NCI-H2171 treated with DMSO at 0.1 percent for 48 hours (cell line): Measurements from ENCODE around the gene PEBP1.
"Not testable (repeated sequence)": the region's sequence is repeated elsewhere in the genome, so short reads cannot be mapped to it uniquely, and the experiment has no call there.

ENCODE experiments used
- DNase-seq: peaks from one replicate; lab custom pipeline; 2025; lab: John Stamatoyannopoulos, UW

The PEBP1 gene

GRCh38 chr12:118135788-118136558 lies at the start of gene PEBP1:
Gene PEBP1, plus strand, starts transcription at chr12:118136124. Its CDS starts 86 bp downstream, at chr12:118136210.
- peak; percentile 93 for DNase-seq

GRCh38 chr12:118089782-118090181 lies 46.1 kb upstream of the PEBP1 start:
- DNase-seq, result no peak

- no peak for DNase-seq
Observed at GRCh38 chr12:118094039-118094438, 41.9 kb upstream of the PEBP1 start.

DNA sequence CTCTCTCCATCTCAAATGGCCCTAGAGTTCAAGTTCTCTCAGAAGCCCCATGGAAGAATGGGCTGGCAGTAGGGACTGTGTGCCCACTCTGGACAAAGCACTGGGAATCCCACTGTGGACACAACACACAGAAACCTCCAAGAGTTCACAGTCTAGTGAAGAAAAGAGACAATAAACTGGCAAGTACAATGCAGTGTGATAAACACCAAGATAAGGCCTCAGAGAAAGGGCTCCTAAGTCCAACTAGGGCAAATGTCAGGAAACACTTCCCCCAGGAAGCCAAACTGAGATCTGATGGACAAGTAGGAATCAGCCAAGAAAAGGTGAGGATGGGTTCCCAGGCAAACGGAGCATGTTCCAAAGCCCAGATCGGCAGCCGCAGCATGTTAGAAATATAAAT lies 37.5 kb upstream of the PEBP1 start:
- DNase-seq, result no peak

DNA sequence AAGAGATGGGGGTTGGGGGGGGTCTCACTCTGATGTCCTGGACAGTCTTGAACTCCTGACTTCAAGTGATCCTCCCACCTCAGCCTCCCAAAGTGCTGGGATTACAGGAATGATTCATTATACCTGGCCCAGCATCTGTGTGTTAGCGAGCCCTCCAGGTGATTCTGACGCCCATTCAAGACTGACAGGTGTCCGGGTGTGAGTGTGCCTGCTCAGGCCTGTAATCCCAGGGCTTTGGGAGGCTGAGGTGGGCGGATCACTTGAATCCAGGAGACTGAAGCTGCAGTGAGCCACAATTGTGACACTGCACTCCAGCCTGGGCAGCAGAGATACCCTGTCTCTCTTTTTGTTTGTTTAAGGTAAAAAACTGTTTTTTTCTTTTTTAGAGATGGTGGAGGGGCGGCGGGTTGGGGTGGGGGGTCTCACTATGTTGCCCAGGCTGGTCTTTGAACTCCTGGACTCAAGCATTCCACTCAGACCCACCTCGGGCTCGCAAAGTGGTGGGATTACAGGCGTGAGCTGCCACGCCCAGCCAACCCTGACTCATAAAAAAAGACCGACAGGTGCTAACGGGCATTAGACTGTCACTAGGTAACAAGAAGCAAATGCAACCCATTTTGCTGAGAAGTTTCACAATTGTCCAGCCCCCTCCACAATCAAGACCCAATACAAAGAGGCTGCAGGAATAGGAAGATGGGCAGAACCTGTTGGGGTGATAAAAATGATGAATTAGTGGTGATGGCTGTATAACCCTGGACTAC lies 36.8 kb upstream of the PEBP1 start:
- peak; percentile 51 for DNase-seq

DNA sequence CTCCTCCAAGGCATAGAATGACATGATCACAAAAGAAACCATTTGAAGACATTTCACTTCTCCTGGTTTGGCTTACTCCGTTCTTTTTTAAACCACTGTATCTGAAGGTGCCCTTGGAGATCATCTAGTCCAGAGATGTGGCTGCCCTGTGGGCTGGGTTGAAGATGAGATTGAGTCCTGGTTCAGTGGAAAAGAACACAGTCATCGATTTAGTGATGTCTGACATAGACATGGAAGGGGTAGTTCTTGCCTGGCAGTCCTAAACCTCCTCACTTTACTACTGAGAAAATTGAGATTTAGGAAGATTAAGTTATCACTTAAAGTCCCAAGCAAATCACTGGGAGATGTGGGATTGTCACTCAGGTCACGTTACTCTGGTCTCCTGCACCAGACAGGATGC lies 34.9 kb upstream of the PEBP1 start:
- DNase-seq, result no peak

DNA sequence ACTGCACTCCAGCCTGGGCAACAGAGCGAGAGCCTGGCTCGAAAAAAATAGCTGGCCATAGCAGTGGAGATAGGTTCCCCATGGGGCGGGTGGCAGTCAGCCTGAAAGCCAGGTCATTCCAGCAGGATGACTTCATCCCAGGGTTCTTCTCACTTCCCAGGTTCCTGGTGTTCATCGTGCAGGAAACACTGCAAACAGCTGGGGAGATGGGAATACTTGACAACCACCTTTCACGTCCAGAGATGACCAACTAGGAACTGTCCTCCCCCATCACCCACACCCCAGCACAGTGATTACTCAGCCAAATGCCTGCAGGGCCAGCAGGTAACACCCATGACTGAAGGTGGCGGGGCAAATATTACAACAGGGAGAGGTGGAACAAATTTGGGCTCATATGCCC lies 33.9 kb upstream of the PEBP1 start:
- DNase-seq, result no peak

- no peak for DNase-seq
Observed at GRCh38 chr12:118102609-118103008, 33.3 kb upstream of the PEBP1 start.

DNA sequence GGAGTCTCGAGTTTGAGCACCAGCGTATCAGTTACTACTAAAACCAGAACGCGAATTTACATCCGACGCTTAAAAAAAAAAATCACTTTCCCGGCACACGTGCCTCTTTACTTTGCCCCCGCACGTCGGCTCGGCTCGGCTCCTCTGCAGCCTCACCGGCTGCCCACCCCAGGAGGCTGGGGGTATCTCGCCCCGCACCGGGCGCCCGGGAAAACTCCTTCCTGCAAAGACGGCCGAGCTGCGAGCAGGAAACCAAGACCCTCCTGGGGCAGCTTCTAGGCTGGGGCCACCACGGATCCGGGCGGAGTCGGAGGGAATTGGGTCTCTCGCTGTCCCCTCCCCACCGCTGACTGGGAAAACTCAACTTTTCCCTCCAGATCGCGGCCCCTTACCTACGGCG lies 32.7 kb upstream of the PEBP1 start:
- DNase-seq, result peak; percentile 55

DNA sequence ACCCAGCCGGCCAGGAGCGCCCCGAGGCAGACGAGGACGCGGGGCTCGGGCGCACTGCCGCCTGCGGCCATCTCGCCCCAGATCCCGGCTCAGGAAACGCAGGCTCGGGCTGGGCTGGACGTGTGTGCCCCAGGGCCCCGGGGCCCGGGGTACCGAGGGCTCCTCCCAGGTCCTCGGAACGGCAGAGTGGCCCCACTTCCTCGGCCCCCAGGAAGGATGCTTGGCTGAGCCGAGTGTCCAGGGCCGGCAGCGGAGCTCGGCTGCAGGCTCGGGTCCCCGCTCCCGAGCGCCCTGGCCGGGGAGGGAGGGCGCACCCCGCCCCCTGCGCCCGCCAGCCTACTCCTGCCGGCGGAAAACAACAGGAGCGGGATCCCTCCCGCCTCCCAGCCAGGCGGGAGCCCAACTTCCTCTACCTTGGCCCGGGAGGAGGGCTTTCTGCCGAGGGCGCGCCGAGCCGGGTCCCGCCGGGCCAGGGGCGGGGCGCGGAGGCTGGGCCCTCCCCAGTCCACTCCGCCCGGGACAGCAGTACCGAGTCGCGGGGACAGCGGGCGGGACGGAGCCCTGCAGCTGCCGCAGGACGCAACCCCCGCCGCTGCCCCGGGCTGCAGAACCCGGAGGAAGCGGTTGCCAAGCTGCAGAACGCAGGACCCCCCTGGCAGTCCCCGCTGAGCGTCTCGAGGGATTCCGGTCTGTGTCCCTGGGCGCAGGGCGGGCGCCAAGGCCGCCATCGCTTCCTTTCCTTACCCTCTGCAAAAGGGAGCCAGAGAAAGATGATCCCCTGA lies 32.1 kb upstream of the PEBP1 start, which contains the start of gene VSIG10:
TSS of gene VSIG10 (minus strand) at position 411 of the 782 bp plus-strand sequence. CDS start at position 71, 340 bp downstream.
- DNase-seq, result peak; percentile 65

DNA sequence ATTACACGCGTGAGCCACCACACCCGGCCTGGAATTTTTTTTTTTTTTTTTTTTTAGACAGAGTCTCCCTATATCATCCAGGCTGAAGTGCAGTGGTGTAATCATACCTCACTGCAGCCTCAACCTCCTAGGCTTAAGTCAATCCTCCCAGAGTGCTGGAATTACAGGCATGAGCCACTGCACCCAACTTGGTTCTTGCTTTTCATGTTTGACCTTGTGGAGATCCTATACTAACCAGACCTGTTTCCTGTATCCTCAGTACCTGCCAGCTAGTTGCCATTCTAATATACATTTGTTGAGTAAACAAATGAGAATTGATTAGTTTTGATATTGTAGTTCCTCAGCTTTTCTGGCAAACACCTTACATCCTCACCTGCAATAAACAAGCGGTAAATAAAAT lies 28.9 kb upstream of the PEBP1 start:
- DNase-seq, result no peak

- DNase-seq, result no peak
Observed at GRCh38 chr12:118107694-118108093, 28.2 kb upstream of the PEBP1 start.

- no peak for DNase-seq
Observed at GRCh38 chr12:118109088-118109487, 26.8 kb upstream of the PEBP1 start.

DNA sequence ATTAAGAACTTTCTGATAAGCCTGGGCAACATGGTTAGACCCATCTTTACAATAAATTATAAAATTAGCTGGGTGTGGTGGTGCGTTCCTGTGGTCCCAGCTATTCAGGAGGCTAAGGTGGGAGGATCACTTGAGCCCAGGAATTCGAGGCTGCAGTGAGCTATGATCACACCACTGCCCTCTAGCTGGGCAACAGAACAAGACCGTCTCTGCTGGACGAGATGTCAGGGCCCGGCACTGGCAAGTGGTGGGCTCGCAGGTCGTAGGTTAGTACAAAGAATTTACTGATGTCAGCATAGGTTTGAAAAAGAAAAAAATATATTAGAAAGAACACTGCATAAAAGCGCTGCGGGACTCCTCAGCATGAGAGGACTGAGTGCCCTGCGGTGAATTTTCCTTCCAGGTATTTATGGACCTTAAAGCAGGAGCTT lies 16.5 kb upstream of the PEBP1 start:
- no peak for DNase-seq

DNA sequence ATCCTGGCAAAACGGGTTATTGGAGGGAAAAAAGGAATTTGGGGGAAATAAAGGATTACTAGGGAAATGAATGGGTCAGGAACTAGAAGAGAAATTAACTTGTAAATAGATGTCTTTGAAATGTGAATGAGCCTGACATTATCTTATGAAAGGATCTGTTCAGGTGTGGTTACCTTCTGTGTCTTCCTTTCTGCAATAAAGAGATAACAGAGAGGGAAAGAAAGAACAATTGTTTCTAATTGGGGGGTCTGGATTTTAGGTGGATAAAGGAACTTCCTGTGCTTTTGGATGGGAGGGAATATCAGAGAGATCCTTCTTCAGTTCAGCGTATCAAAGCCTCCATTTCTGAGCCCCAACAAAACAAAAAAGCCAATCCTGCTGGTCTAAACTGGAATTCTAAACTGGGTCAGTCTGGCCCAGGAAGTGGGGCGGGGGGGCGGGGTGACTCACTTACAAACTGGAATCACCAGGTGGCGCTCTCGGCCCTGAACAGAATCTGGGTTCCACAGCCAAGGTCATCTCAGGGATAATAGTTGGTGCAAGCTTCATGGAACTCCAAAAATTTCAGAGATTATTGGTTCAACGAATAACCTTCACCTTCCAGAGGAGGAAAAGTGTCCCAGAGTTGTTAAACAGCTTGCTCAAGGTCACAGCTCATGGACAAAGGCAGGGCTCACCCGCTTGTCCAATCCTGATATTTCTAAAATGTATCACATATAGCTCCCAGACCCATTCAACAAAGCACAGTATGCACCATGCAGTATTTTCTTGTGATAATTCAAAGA lies 15.2 kb upstream of the PEBP1 start:
- DNase-seq, result peak; percentile 51

GRCh38 chr12:118122264-118122663 lies 13.7 kb upstream of the PEBP1 start:
- no peak for DNase-seq

DNA sequence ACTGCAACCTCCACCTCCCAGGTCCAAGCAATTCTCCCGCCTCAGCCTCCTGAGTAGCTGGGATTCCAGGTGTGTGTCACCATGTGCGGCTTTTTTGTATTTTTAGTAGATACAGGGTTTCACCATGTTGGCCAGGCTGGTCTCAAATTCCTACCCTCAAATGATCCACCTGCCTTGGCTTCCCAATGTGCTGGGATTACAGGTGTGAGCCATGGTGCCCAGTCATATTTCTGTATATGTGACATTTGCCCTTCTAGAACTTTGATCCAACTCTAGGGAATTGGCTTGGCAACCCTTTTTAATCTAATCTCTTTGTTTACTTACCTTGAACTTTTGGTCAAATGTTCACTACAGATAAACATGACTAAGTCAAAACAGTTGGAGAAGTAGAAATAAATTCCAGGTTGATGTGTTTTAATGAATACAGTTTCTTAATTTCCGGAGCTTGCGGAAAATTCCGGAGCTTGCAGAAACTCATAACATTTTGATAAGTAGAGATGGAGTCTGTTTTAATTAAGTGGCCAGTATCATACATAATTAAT lies 11.5 kb upstream of the PEBP1 start:
- DNase-seq, result no peak

DNA sequence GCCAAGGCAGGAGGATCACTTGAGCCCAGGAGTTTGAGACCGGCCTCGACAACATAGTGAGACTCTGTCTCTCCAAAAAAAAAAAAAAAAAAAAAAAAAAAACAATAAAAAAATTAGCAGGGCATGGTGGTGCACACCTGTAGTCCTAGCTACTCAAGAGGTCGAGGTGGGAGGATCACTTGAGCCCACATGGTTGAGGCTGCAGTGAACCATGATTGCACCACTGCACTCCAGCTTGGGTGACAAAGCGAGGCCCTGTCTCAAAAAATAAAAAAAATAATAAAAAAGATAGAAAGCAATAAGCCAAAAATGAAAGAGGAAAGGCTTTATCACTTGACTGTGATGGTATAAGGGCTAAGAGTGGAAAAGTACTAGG lies 10.2 kb upstream of the PEBP1 start:
- no peak for DNase-seq

DNA sequence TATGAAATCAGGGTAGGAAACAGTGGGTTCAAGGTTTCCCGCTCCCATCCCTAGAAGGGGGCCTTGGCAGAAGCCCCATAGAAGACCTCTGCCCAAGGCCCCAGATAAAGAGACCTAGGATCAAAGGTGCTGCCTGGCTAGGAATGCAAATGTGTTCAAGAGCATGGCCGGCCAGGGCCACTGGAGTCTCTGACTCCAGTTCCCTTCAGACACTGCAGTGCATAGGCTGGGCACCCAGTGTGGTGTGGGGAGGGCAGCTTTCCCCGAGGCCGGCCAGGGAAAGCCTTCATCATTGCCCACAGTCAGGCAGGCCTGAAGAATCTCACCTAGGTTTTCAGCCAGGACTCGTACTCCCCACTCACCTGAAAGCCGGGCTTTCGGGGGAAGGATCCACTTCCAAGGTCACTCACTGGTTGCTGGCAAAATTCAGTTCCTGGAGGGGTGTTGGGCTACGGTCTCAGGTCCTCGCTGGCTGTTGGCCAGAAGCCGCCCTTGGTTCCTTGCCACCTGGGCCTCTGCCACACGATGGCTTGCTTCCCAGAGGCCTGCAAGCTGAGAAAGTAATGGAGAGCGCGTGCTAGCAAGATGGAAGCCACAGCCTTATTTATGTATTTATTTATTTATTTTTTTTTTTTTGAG lies 9.7 kb upstream of the PEBP1 start:
- DNase-seq, result no peak

GRCh38 chr12:118127867-118128266 lies 8.1 kb upstream of the PEBP1 start:
- no peak for DNase-seq

DNA sequence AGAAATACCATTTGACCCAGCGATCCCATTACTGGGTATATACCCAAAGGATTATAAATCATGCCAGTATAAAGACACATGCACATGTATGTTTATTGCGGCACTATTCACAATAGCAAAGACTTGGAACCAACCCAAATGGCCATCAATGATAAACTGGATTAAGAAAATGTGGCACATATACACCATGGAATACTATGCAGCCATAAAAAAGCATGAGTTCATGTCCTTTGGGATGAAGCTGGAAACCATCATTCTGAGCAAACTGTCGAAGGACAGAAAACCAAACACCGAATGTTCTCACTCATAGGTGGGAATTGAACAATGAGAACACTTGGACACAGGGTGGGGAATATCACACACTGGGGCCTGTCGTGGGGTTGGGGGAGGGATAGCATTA lies 6.5 kb upstream of the PEBP1 start:
- not testable (repeated sequence) for DNase-seq
